Measurements from ENCODE around the gene NABP2. TPM values are rescaled to one million over a fixed set of nuclear protein-coding genes. Genes with fewer than 3 reads are reported as not detected.

Gene NABP2
- total RNA-seq, 2 experiments from 2014 or later: 57.4 to 59.0 TPM

GRCh38 chr12:56231184-56231582 is 7.0 kb downstream of the NABP2 start:
- no peak for DNase-seq
- H3K27me3 Mint-ChIP-seq (ENCODE audit: low read depth): no peaks in the 10 kb centered on the region
- peaks cover 9% of the 10 kb centered on the region for H3K36me3 Mint-ChIP-seq (ENCODE audit: low read depth)
- H3K4me1 Mint-ChIP-seq (ENCODE audit: low read depth): no peaks in the 10 kb centered on the region
- H3K27ac Mint-ChIP-seq: no peak overlapping the region
- intact Hi-C loops (cut with micrococcal nuclease): no loop called here
- CTCF ChIA-PET: interaction anchor here (0.5 to 1.2 kb wide), 2 partner anchors 233 to 305 kb away, joined by 4 to 5 read pairs; no protein-coding TSS in a partner anchor
- no peaks in the 10 kb centered on the region for H3K9me3 Mint-ChIP-seq
- H3K4me3 Mint-ChIP-seq: no peak overlapping the region

- peaks cover 5% of the 10 kb centered on the region for H3K36me3 Mint-ChIP-seq (ENCODE audit: low read depth)
- H3K4me3 Mint-ChIP-seq: no peak overlapping the region
- no peaks in the 10 kb centered on the region for H3K9me3 Mint-ChIP-seq
- no peak overlapping the region for H3K27ac Mint-ChIP-seq
- intact Hi-C loops (cut with micrococcal nuclease): no loop called here
- no peak for DNase-seq
- CTCF ChIA-PET: interaction anchor here (0.6 to 1.4 kb wide), 3 partner anchors 18 to 32 kb away, joined by 3 to 6 read pairs (median 4); partner anchors contain the start of gene COQ10A
- H3K4me1 Mint-ChIP-seq (ENCODE audit: low read depth): no peaks in the 10 kb centered on the region
- no peaks in the 10 kb centered on the region for H3K27me3 Mint-ChIP-seq (ENCODE audit: low read depth)
Measured at GRCh38 chr12:56234746-56235436, 10.7 kb downstream of the NABP2 start.

- no peak overlapping the region for H3K4me3 Mint-ChIP-seq
- CTCF ChIA-PET: no interaction called here
- no peaks in the 10 kb centered on the region for H3K4me1 Mint-ChIP-seq (ENCODE audit: low read depth)
- peaks cover 3% of the 10 kb centered on the region for H3K36me3 Mint-ChIP-seq (ENCODE audit: low read depth)
- intact Hi-C loops (cut with micrococcal nuclease): no loop called here
- H3K27ac Mint-ChIP-seq: no peak overlapping the region
- DNase-seq: no peak
- H3K27me3 Mint-ChIP-seq (ENCODE audit: low read depth): no peaks in the 10 kb centered on the region
- H3K9me3 Mint-ChIP-seq: no peaks in the 10 kb centered on the region
Measured at GRCh38 chr12:56236091-56236490, 11.9 kb downstream of the NABP2 start.

GRCh38 chr12:56236985-56237384 is 12.8 kb downstream of the NABP2 start:
- peaks cover 5% of the 10 kb centered on the region for H3K36me3 Mint-ChIP-seq (ENCODE audit: low read depth)
- CTCF ChIA-PET: interaction anchor here (0.6 to 1.5 kb wide), 2 partner anchors 15 to 29 kb away, joined by 3 to 4 read pairs; partner anchors contain the start of gene RNF41

GRCh38 chr12:56237552-56237951 is 13.4 kb downstream of the NABP2 start:
- no peaks in the 10 kb centered on the region for H3K27me3 Mint-ChIP-seq (ENCODE audit: low read depth)
- CTCF ChIA-PET: interaction anchor here (0.6 to 1.5 kb wide), 2 partner anchors 16 to 29 kb away, joined by 3 to 4 read pairs; partner anchors contain the start of gene RNF41
- H3K4me3 Mint-ChIP-seq: no peak overlapping the region
- intact Hi-C loops (cut with micrococcal nuclease): no loop called here
- H3K27ac Mint-ChIP-seq: no peak overlapping the region
- no peak for DNase-seq
- H3K36me3 Mint-ChIP-seq (ENCODE audit: low read depth): peaks cover 7% of the 10 kb centered on the region
- no peaks in the 10 kb centered on the region for H3K9me3 Mint-ChIP-seq
- H3K4me1 Mint-ChIP-seq (ENCODE audit: low read depth): no peaks in the 10 kb centered on the region

More at GRCh38 chr12:56236985-56237384, 12.8 kb downstream of the NABP2 start:
- no peak for DNase-seq
- Mint-ChIP-seq H3K27me3 (ENCODE audit: low read depth) (no peaks in the 10 kb centered on the region), H3K9me3 (no peaks in the 10 kb centered on the region), H3K4me1 (ENCODE audit: low read depth) (no peaks in the 10 kb centered on the region), H3K4me3 (no peak overlapping the region), H3K27ac (no peak overlapping the region)
- intact Hi-C loops (cut with micrococcal nuclease): no loop called here

- intact Hi-C loops (cut with micrococcal nuclease): no loop called here
- H3K27ac Mint-ChIP-seq: no peak overlapping the region
- no peak for DNase-seq
- H3K27me3 Mint-ChIP-seq (ENCODE audit: low read depth): no peaks in the 10 kb centered on the region
- no peaks in the 10 kb centered on the region for H3K4me1 Mint-ChIP-seq (ENCODE audit: low read depth)
- CTCF ChIA-PET: no interaction called here
- H3K36me3 Mint-ChIP-seq (ENCODE audit: low read depth): peaks cover 13% of the 10 kb centered on the region
- H3K9me3 Mint-ChIP-seq: no peaks in the 10 kb centered on the region
- no peak overlapping the region for H3K4me3 Mint-ChIP-seq
Measured at GRCh38 chr12:56241424-56242303, 17.5 kb downstream of the NABP2 start.

- no peaks in the 10 kb centered on the region for H3K4me1 Mint-ChIP-seq (ENCODE audit: low read depth)
- intact Hi-C loops (cut with micrococcal nuclease): no loop called here
- peaks cover 17% of the 10 kb centered on the region for H3K36me3 Mint-ChIP-seq (ENCODE audit: low read depth)
- no peak for DNase-seq
- no peak overlapping the region for H3K4me3 Mint-ChIP-seq
- CTCF ChIA-PET: no interaction called here
- H3K27me3 Mint-ChIP-seq (ENCODE audit: low read depth): no peaks in the 10 kb centered on the region
- no peaks in the 10 kb centered on the region for H3K9me3 Mint-ChIP-seq
- no peak overlapping the region for H3K27ac Mint-ChIP-seq
Measured at GRCh38 chr12:56242986-56243385, 18.8 kb downstream of the NABP2 start.

GRCh38 chr12:56243731-56244181 is 19.6 kb downstream of the NABP2 start:
- Mint-ChIP-seq H3K9me3 (no peaks in the 10 kb centered on the region), H3K27me3 (ENCODE audit: low read depth) (no peaks in the 10 kb centered on the region), H3K36me3 (ENCODE audit: low read depth) (peaks cover 17% of the 10 kb centered on the region), H3K4me1 (ENCODE audit: low read depth) (no peaks in the 10 kb centered on the region), H3K27ac (no peak overlapping the region), H3K4me3 (no peak overlapping the region)
- no peak for DNase-seq
- CTCF ChIA-PET: interaction anchor here (1.7 kb wide), 1 partner anchor 14 kb away, joined by 7 read pairs; the partner anchor contains the start of gene ANKRD52
- intact Hi-C loops (cut with micrococcal nuclease): no loop called here

- CTCF ChIA-PET: interaction anchor here (1.7 kb wide), 1 partner anchor 13 kb away, joined by 7 read pairs; the partner anchor contains the start of gene ANKRD52
- Mint-ChIP-seq H3K9me3 (no peaks in the 10 kb centered on the region), H3K27me3 (ENCODE audit: low read depth) (no peaks in the 10 kb centered on the region), H3K4me3 (no peak overlapping the region), H3K4me1 (ENCODE audit: low read depth) (no peaks in the 10 kb centered on the region), H3K36me3 (ENCODE audit: low read depth) (peaks cover 20% of the 10 kb centered on the region), H3K27ac (no peak overlapping the region)
- DNase-seq: no peak
- intact Hi-C loops (cut with micrococcal nuclease): no loop called here
Measured at GRCh38 chr12:56244494-56244893, 20.4 kb downstream of the NABP2 start.

GRCh38 chr12:56247923-56248322 is 23.8 kb downstream of the NABP2 start:
- no peaks in the 10 kb centered on the region for H3K4me1 Mint-ChIP-seq (ENCODE audit: low read depth)
- CTCF ChIA-PET: interaction anchor here (1.0 kb wide), 2 partner anchors 10 to 18 kb away, joined by 3 to 4 read pairs; partner anchors contain the start of gene ANKRD52
- peaks cover 26% of the 10 kb centered on the region for H3K36me3 Mint-ChIP-seq (ENCODE audit: low read depth)
- no peaks in the 10 kb centered on the region for H3K9me3 Mint-ChIP-seq
- DNase-seq: no peak
- no peaks in the 10 kb centered on the region for H3K27me3 Mint-ChIP-seq (ENCODE audit: low read depth)
- intact Hi-C loops (cut with micrococcal nuclease): no loop called here
- H3K27ac Mint-ChIP-seq: no peak overlapping the region
- H3K4me3 Mint-ChIP-seq: no peak overlapping the region

GRCh38 chr12:56248711-56249110 is 24.6 kb downstream of the NABP2 start:
- no peak overlapping the region for H3K27ac Mint-ChIP-seq
- H3K36me3 Mint-ChIP-seq (ENCODE audit: low read depth): peaks cover 24% of the 10 kb centered on the region
- H3K27me3 Mint-ChIP-seq (ENCODE audit: low read depth): no peaks in the 10 kb centered on the region
- H3K4me1 Mint-ChIP-seq (ENCODE audit: low read depth): no peaks in the 10 kb centered on the region
- no peaks in the 10 kb centered on the region for H3K9me3 Mint-ChIP-seq
- H3K4me3 Mint-ChIP-seq: no peak overlapping the region
- CTCF ChIA-PET: interaction anchor here (0.6 to 1.0 kb wide), 2 partner anchors 8 to 17 kb away, joined by 3 to 4 read pairs; no protein-coding TSS in a partner anchor
- no peak for DNase-seq
- intact Hi-C loops (cut with micrococcal nuclease): no loop called here

- no peak overlapping the region for H3K4me3 Mint-ChIP-seq
- no peaks in the 10 kb centered on the region for H3K9me3 Mint-ChIP-seq
- DNase-seq: no peak
- H3K27ac Mint-ChIP-seq: no peak overlapping the region
- H3K36me3 Mint-ChIP-seq (ENCODE audit: low read depth): peaks cover 23% of the 10 kb centered on the region
- CTCF ChIA-PET: interaction anchor here (1.4 kb wide), 1 partner anchor 16 kb away, joined by 5 read pairs; no protein-coding TSS in a partner anchor
- no peaks in the 10 kb centered on the region for H3K27me3 Mint-ChIP-seq (ENCODE audit: low read depth)
- intact Hi-C loops (cut with micrococcal nuclease): no loop called here
- peaks cover 11% of the 10 kb centered on the region for H3K4me1 Mint-ChIP-seq (ENCODE audit: low read depth)
Measured at GRCh38 chr12:56252649-56253048, 28.5 kb downstream of the NABP2 start.
